NCI-H2081 (cell line): ENCODE data around the gene PSMB5.

Experiments
- DNase-seq, 2 experiments: peaks; one replicate each; lab custom pipeline; 2025; lab: John Stamatoyannopoulos, UW

PSMB5 gene

GRCh38 chr14:22986508-22987054 lies 48.1 kb downstream of the PSMB5 start:
- DNase-seq = peak; percentile 76 to 79

GRCh38 chr14:22985894-22986507 lies 48.7 kb downstream of the PSMB5 start:
- no peak for DNase-seq

- no peak for DNase-seq
Measured at GRCh38 chr14:22984959-22985658, 49.6 kb downstream of the PSMB5 start.

GRCh38 chr14:22982477-22983245 lies 52.0 kb downstream of the PSMB5 start, which contains the start of gene AJUBA:
Gene AJUBA (minus strand): TSS chr14:22982551. CDS start chr14:22982266, 285 bp downstream.
- peak in 1 of 2 experiments; percentile 32 for DNase-seq

- DNase-seq = no peak
Measured at GRCh38 chr14:22981876-22982476, 52.7 kb downstream of the PSMB5 start.

- DNase-seq = no peak
Measured at GRCh38 chr14:22981090-22981875, 53.4 kb downstream of the PSMB5 start.

- no peak for DNase-seq
Measured at GRCh38 chr14:22980672-22981089, 54.0 kb downstream of the PSMB5 start.

GRCh38 chr14:22979748-22980392 lies 54.8 kb downstream of the PSMB5 start:
- no peak for DNase-seq

GRCh38 chr14:22978981-22979671 lies 55.6 kb downstream of the PSMB5 start:
- no peak for DNase-seq

GRCh38 chr14:22978487-22978837 lies 56.2 kb downstream of the PSMB5 start:
- no peak for DNase-seq

- DNase-seq = no peak
Measured at GRCh38 chr14:22977684-22978486, 56.8 kb downstream of the PSMB5 start.

GRCh38 chr14:22977434-22977683 lies 57.3 kb downstream of the PSMB5 start:
- DNase-seq = no peak

GRCh38 chr14:22976620-22977433 lies 57.9 kb downstream of the PSMB5 start:
- no peak for DNase-seq
